ENCODE measurements around the gene BCL3. TPM values are rescaled to one million over a fixed set of nuclear protein-coding genes. Genes with fewer than 3 reads are reported as not detected.

Gene BCL3
- polyA plus RNA-seq, 1 donor (not counting 4 experiments of a cell fraction or from before 2014, with no cell fraction given) = 1.1 TPM

DNA sequence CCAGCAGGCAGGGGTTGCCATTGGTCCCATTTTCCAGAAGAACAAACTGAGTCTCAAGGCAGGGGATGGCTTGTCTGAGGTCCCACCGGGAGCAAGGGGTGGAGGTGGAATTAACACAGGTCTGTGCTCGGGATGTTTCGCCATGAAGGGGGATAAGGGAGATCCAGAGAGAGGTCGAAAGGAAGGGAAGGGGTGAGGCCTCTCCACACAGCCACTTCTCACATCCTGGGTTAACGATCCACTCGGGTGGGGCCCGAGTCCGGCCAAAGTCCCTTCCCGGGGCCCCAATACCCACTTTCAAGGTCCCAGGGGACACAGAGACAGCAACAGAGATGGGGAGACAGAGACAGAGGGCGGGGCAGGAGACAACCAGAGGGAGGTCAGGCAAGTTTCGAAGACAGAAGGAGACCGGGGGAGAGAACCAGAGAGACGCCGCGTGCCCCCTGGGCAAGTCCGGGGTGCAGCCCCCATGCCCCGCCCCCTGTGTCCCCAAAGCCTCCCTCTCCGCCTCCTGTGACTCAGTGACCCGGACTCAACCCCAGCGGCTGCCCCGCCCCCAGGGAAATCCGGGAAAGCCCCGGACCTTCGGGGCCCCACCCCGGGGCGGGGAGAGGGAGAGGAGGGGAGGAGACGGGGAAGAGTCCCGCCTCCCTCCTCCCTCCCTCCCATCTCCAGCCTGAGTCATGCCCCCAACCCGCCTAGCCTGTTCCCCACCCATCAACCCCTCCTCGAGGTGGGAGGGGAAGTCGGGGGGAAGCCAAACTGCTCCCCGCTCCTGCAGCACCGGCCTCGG, 1.4 kb upstream of the BCL3 start:
- DNase-seq (ENCODE audit: low read depth, low spot score) (peak; percentile 91), FAIRE-seq (peak; percentile 96)
- dilution Hi-C loops (cut with MboI; ENCODE audit: extremely low pct_ligation_motif_present, low sequenced_read_pairs) = no loop called here
- H4K20me1 ChIP-seq (ENCODE audit: control insufficient read depth, extremely low read depth, insufficient read depth, low read length) = no peaks in the 10 kb centered on the region
- no peaks in the 10 kb centered on the region for H3K27me3 ChIP-seq (ENCODE audit: control insufficient read depth, extremely low read depth, insufficient read depth, low read length)
- H2AFZ ChIP-seq (ENCODE audit: control insufficient read depth, low read length) = no peak overlapping the region
- no peak for TF ChIP-seq EZH2 (IDR thresholded peaks at IDR 0.05; ENCODE audit: low read length)
- TF ChIP-seq CTCF (optimal IDR thresholded peaks at IDR 0.05 in 1 of 3, IDR thresholded peaks at IDR 0.05 in 1 of 3, conservative IDR thresholded peaks at IDR 0.05 in 1 of 3; ENCODE audit: extremely low read depth in 1 of 3, insufficient read depth in 2 of 3, low read length in 3 of 3) = no peak
- peak overlapping the region; percentile 99 for H3K27ac ChIP-seq (ENCODE audit: control insufficient read depth, insufficient read depth, low read length)
- peak overlapping the region; percentile 99 for H3K4me2 ChIP-seq (ENCODE audit: control insufficient read depth, extremely low read depth, insufficient read depth, low read depth, low read length)
- peak overlapping the region; percentile 35 to 87 (median 81) for H3K4me3 ChIP-seq (ENCODE audit: control insufficient read depth in 2 of 3, extremely low read depth in 1 of 3, insufficient read depth in 2 of 3, low read depth in 1 of 3, low read length in 3 of 3)
- no peaks in the 10 kb centered on the region for H3K9me3 ChIP-seq (ENCODE audit: control insufficient read depth, low read depth, low read length)
- peak overlapping the region; percentile 96 for H3K9ac ChIP-seq (ENCODE audit: control insufficient read depth, extremely low read depth, insufficient read depth, low read length)
- H3K36me3 ChIP-seq (ENCODE audit: control insufficient read depth in 2 of 2, extremely low read depth in 1 of 2, insufficient read depth in 2 of 2, low read length in 2 of 2) = peaks cover 6 to 7% of the 10 kb centered on the region in 2 experiments
- peaks cover 4% of the 10 kb centered on the region for H3K9me1 ChIP-seq (ENCODE audit: control insufficient read depth, extremely low read depth, insufficient read depth, low read length)
- peaks cover 13% of the 10 kb centered on the region for H3K79me2 ChIP-seq (ENCODE audit: control insufficient read depth, insufficient read depth, low read length)
- H3K4me1 ChIP-seq (ENCODE audit: control insufficient read depth, extremely low read depth, insufficient read depth, low read length) = peaks cover 42% of the 10 kb centered on the region

GRCh38 chr19:44747739-44748425, 626 bp upstream of the BCL3 start:
- Histone ChIP-seq H3K4me2 (ENCODE audit: control insufficient read depth, extremely low read depth, insufficient read depth, low read depth, low read length) (peak overlapping the region; percentile 99), H3K79me2 (ENCODE audit: control insufficient read depth, insufficient read depth, low read length) (peaks cover 13% of the 10 kb centered on the region), H3K4me1 (ENCODE audit: control insufficient read depth, extremely low read depth, insufficient read depth, low read length) (peaks cover 42% of the 10 kb centered on the region), H3K9ac (ENCODE audit: control insufficient read depth, extremely low read depth, insufficient read depth, low read length) (peak overlapping the region; percentile 96), H3K27me3 (ENCODE audit: control insufficient read depth, extremely low read depth, insufficient read depth, low read length) (no peaks in the 10 kb centered on the region), H3K4me3 (ENCODE audit: control insufficient read depth in 2 of 3, extremely low read depth in 1 of 3, insufficient read depth in 2 of 3, low read depth in 1 of 3, low read length in 3 of 3) (peak overlapping the region; percentile 35 to 87 (median 81)), H3K9me1 (ENCODE audit: control insufficient read depth, extremely low read depth, insufficient read depth, low read length) (peaks cover 4% of the 10 kb centered on the region), H3K9me3 (ENCODE audit: control insufficient read depth, low read depth, low read length) (no peaks in the 10 kb centered on the region), H4K20me1 (ENCODE audit: control insufficient read depth, extremely low read depth, insufficient read depth, low read length) (no peaks in the 10 kb centered on the region), H3K27ac (ENCODE audit: control insufficient read depth, insufficient read depth, low read length) (peak overlapping the region; percentile 99), H3K36me3 (ENCODE audit: control insufficient read depth in 2 of 2, extremely low read depth in 1 of 2, insufficient read depth in 2 of 2, low read length in 2 of 2) (peaks cover 9 to 12% of the 10 kb centered on the region in 2 experiments), H2AFZ (ENCODE audit: control insufficient read depth, low read length) (peak overlapping the region; percentile 88)
- dilution Hi-C loops (cut with MboI; ENCODE audit: extremely low pct_ligation_motif_present, low sequenced_read_pairs) = no loop called here
- TF ChIP-seq EZH2 (IDR thresholded peaks at IDR 0.05; ENCODE audit: low read length) (no peak), CTCF (optimal IDR thresholded peaks at IDR 0.05 in 1 of 3, IDR thresholded peaks at IDR 0.05 in 1 of 3, conservative IDR thresholded peaks at IDR 0.05 in 1 of 3; ENCODE audit: extremely low read depth in 1 of 3, insufficient read depth in 2 of 3, low read length in 3 of 3) (no peak)
- peak; percentile 64 for FAIRE-seq
- DNase-seq (ENCODE audit: low read depth, low spot score) = no peak
